GM12878 (cell line): ENCODE measurements around the gene GDPD2. TPM values are rescaled to one million over a fixed set of nuclear protein-coding genes. Genes with fewer than 3 reads are reported as not detected.

Experiments
- ATAC-seq: fragments of 200-7000 bp; cut with Tn5 transposase; 3 replicates; pipeline ENCODE4 v1.9.1; 2020; ENCODE audit warnings: mild to moderate bottlenecking, moderate library complexity
- BruUV-seq: library from RNA; stranded (reverse); fragments of 400-500 nt; replicated peaks from 2 replicates; lab custom pipeline; 2021; lab: Mats Ljungman, UMichigan
- CTCF ChIA-PET: fragments of 300-600 bp; sonication (Branson Sonifier 250); formaldehyde crosslinking; extraction: SDS; loops from one replicate; lab custom pipeline; 2021; ENCODE audit warnings: inconsistent platforms; lab: Yijun Ruan, JAX
- POLR2A ChIA-PET: fragments of 350-600 bp; formaldehyde crosslinking; extraction: SDS; loops from one replicate; lab custom pipeline; 2021; ENCODE audit warnings: inconsistent platforms; lab: Charles Lee
- RAD21 ChIA-PET: fragments of 300-600 bp; sonication (Branson Sonifier 250); formaldehyde crosslinking; loops from one replicate; lab custom pipeline; 2023; ENCODE audit warnings: antibody characterized with exemption; ENCODE audit not compliant: unreplicated experiment; lab: Charles Lee
- SMC1A ChIA-PET: fragments of 300-600 bp; sonication (Branson Sonifier 250); formaldehyde crosslinking; loops from one replicate; lab custom pipeline; 2023; ENCODE audit not compliant: unreplicated experiment, uncharacterized antibody; lab: Charles Lee
- DNase-seq: peaks from one replicate; pipeline ENCODE4 v3.0.0-alpha.2; 2011; ENCODE audit warnings: low read depth, low spot score
- FAIRE-seq: peaks from 3 replicates; lab custom pipeline; 2011; peaks lifted over from hg19 to GRCh38; lab: Jason Lieb, UNC
- H2AFZ ChIP-seq: 2 replicates; pipeline ENCODE4 v1.6.0; 2011; ENCODE audit warnings: low read depth, low read length, control low read depth; ENCODE audit not compliant: control insufficient read depth
- H3K27ac ChIP-seq: 2 replicates; pipeline ENCODE4 v1.5.1; 2011; ENCODE audit warnings: control low read depth; ENCODE audit not compliant: control insufficient read depth, insufficient read depth
- H3K27me3 ChIP-seq, 2 experiments: replicated peaks in 1 of 2; 2 replicates each; pipeline versions ENCODE4 v1.6.0 to v1.6.1; 2011; ENCODE audit warnings: low read length in 1 of 2; ENCODE audit not compliant: control insufficient read depth in 2 of 2, insufficient read depth in 2 of 2
- H3K36me3 ChIP-seq, 2 experiments: 2 replicates each; pipeline ENCODE4 v1.5.1; 2011; ENCODE audit warnings: low read length in 1 of 2; ENCODE audit not compliant: control insufficient read depth in 2 of 2, insufficient read depth in 2 of 2
- H3K4me1 ChIP-seq: 2 replicates; pipeline ENCODE4 v1.6.1; 2011; ENCODE audit warnings: mild to moderate bottlenecking, low read length, moderate library complexity, mixed read lengths; ENCODE audit not compliant: control insufficient read depth, insufficient read depth
- H3K4me2 ChIP-seq: 2 replicates; pipeline ENCODE4 v1.6.0; 2011; ENCODE audit warnings: control low read depth; ENCODE audit not compliant: control insufficient read depth, insufficient read depth
- H3K4me3 ChIP-seq: fragments of 200-600 bp; sonication (generic); 2 replicates; pipeline ENCODE4 v1.5.1; 2016
- H3K79me2 ChIP-seq: 2 replicates; pipeline ENCODE4 v1.6.0; 2011; ENCODE audit warnings: low read length; ENCODE audit not compliant: control insufficient read depth, insufficient read depth
- H3K9ac ChIP-seq: 2 replicates; pipeline ENCODE4 v1.8.0; 2011; ENCODE audit warnings: low read length, control low read depth, mixed read lengths; ENCODE audit not compliant: control insufficient read depth, insufficient read depth
- H3K9me3 ChIP-seq: replicated peaks from 3 replicates; pipeline ENCODE4 v1.5.1; 2011; ENCODE audit warnings: mild to moderate bottlenecking, low read length; ENCODE audit not compliant: control insufficient read depth, insufficient read depth
- H4K20me1 ChIP-seq: 2 replicates; pipeline ENCODE4 v1.6.0; 2011; ENCODE audit not compliant: control insufficient read depth, insufficient read depth
- ATF3 ChIP-seq: IDR thresholded peaks from 2 replicates; pipeline ENCODE4 v1.6.1; 2011; ENCODE audit warnings: low read depth, mild to moderate bottlenecking, low read length, moderate library complexity, borderline replicate concordance; ENCODE audit errors: extremely low read depth
- CBFB ChIP-seq: IDR thresholded peaks from 2 replicates; pipeline ENCODE4 v1.6.1; 2016; ENCODE audit warnings: antibody characterized with exemption, low read depth
- CHD1 ChIP-seq: IDR thresholded peaks from 2 replicates; pipeline ENCODE4 v1.6.1; 2012; ENCODE audit warnings: low read depth, low read length, improper control_type of control experiment
- E4F1 ChIP-seq: fragments of 450-650 bp; IDR thresholded peaks from 2 replicates; pipeline ENCODE4 v1.6.1; 2018; ENCODE audit warnings: borderline replicate concordance, mild to moderate bottlenecking; ENCODE audit not compliant: partially characterized antibody
- ETV6 ChIP-seq, 2 experiments: fragments of 450-650 bp in 1 of 2; IDR thresholded peaks in 1 of 2; conservative IDR thresholded peaks in 1 of 2; 2 replicates each; pipeline ENCODE4 v1.6.1; 2014; ENCODE audit warnings: antibody characterized with exemption in 1 of 2, borderline replicate concordance in 1 of 2, low read depth in 1 of 2, mild to moderate bottlenecking in 1 of 2, moderate library complexity in 1 of 2
- GABPA ChIP-seq: IDR thresholded peaks from 2 replicates; pipeline ENCODE4 v1.6.1; 2014; ENCODE audit warnings: antibody characterized with exemption, low read depth, mild to moderate bottlenecking, inconsistent platforms
- HDGF ChIP-seq: fragments of 450-650 bp; IDR thresholded peaks from 2 replicates; pipeline ENCODE4 v1.6.1; 2016; ENCODE audit warnings: antibody characterized with exemption
- JUNB ChIP-seq: IDR thresholded peaks from 2 replicates; pipeline ENCODE4 v1.6.1; 2016; ENCODE audit warnings: antibody characterized with exemption, mild to moderate bottlenecking
- KDM1A ChIP-seq: fragments of 200-600 bp; sonication (generic); IDR thresholded peaks from 2 replicates; pipeline ENCODE4 v1.6.1; 2016; ENCODE audit warnings: borderline replicate concordance
- MEF2B ChIP-seq: fragments of 450-650 bp; IDR thresholded peaks from 2 replicates; pipeline ENCODE4 v1.6.1; 2018; ENCODE audit warnings: mild to moderate bottlenecking, moderate library complexity; ENCODE audit not compliant: partially characterized antibody, poor library complexity, severe bottlenecking
- MTA2 ChIP-seq: fragments of 450-650 bp; IDR thresholded peaks from 2 replicates; pipeline ENCODE4 v1.6.1; 2016; ENCODE audit warnings: low read depth, mild to moderate bottlenecking, moderate library complexity
- NFYA ChIP-seq: IDR thresholded peaks from 2 replicates; pipeline ENCODE4 v1.6.1; 2011; ENCODE audit warnings: low read depth, mild to moderate bottlenecking, low read length, improper control_type of control experiment, borderline replicate concordance
- PAX5 ChIP-seq: IDR thresholded peaks from 2 replicates; pipeline ENCODE4 v1.6.1; 2011; ENCODE audit warnings: low read depth, low read length, borderline replicate concordance
- SP1 ChIP-seq: IDR thresholded peaks from one replicate; pipeline ENCODE4 v1.6.1; 2011; ENCODE audit warnings: low read depth, low read length
- SRF ChIP-seq, 2 experiments: IDR thresholded peaks; 2 replicates each; pipeline ENCODE4 v1.6.1; 2011; ENCODE audit warnings: low read depth in 2 of 2, low read length in 2 of 2, mild to moderate bottlenecking in 1 of 2, moderate library complexity in 1 of 2
- STAT1 ChIP-seq: fragments of 450-650 bp; conservative IDR thresholded peaks from 2 replicates; pipeline ENCODE4 v1.6.1; 2014; ENCODE audit warnings: antibody characterized with exemption, mild to moderate bottlenecking
- ZNF217 ChIP-seq: fragments of 450-650 bp; IDR thresholded peaks from 2 replicates; pipeline ENCODE4 v1.6.1; 2017; ENCODE audit warnings: antibody characterized with exemption, mild to moderate bottlenecking
- ZNF274 ChIP-seq: IDR thresholded peaks from one replicate; pipeline ENCODE4 v1.8.0; 2011; ENCODE audit not compliant: insufficient read length, insufficient read depth
- ZNF687 ChIP-seq: fragments of 450-650 bp; IDR thresholded peaks from 2 replicates; pipeline ENCODE4 v1.6.1; 2017; ENCODE audit warnings: mild to moderate bottlenecking, moderate library complexity
- WGBS: methylation state at CpG from one replicate; pipeline ENCODE4 v1.1.6; 2016; ENCODE audit warnings: low lambda C conversion rate; ENCODE audit not compliant: insufficient replicate concordance, insufficient coverage; ENCODE audit errors: missing lambda C conversion rate; 5-methylcytosine and 5-hydroxymethylcytosine counted together
- in situ Hi-C: fragments of 300-500 bp; cut with MboI; formaldehyde crosslinking; loops from 9 replicates; pipeline ENCODE4 v1.14.3; 2018; ENCODE audit warnings: mixed read lengths
- intact Hi-C: fragments of 100-400 bp; cut with micrococcal nuclease; formaldehyde crosslinking; loops from one replicate; pipeline ENCODE4 v1.14.2; 2022; ENCODE audit not compliant: unreplicated experiment
- polyA plus RNA-seq, 11 experiments: library from polyadenylated mRNA; depleted of rRNA in 4 of 11; unstranded in 6 of 11; stranded (reverse) in 5 of 11; fragments of >200 nt; fragmentation: Nextera tagmentation in 4 of 11; fragmentation: Illumina TruSeq in 1 of 11; extraction: Ambion mirVana in 4 of 11; extraction: Trizol in 1 of 11; gene quantifications; 1 replicate in 1 of 11; 2 replicates in 10 of 11; pipeline versions ENCODE4 v1.2.1 to v1.2.3, GENCODE V29; 2011 to 2016; ENCODE audit warnings: inconsistent platforms in 2 of 11, missing spikeins in 2 of 11, low read depth in 1 of 11
- total RNA-seq, 4 experiments: library from RNA; depleted of rRNA in 3 of 4; stranded (reverse); fragments of >200 nt in 3 of 4; fragmentation: Illumina TruSeq in 1 of 4; extraction: Trizol in 1 of 4; gene quantifications; 2 replicates each; pipeline versions ENCODE4 v1.2.1 to v1.2.3, GENCODE V29; 2013 to 2021

GDPD2 gene
- total and polyA plus RNA-seq, 10 of the 15 experiments (the other 5 are each of a cell fraction or from before 2014, with no cell fraction given): 0.04 to 0.11 (median 0.09) TPM; not detected in 7

- no peak for TF ChIP-seq MTA2
- no peak for TF ChIP-seq CHD1
- TF ChIP-seq SP1: no peak
- no peak for TF ChIP-seq STAT1
- no peak for TF ChIP-seq ZNF687
- no peak for TF ChIP-seq KDM1A
- TF ChIP-seq JUNB: no peak
- no peak for TF ChIP-seq ATF3
- no peak for TF ChIP-seq NFYA
- no peak for TF ChIP-seq ETV6 (conservative IDR thresholded peaks at IDR 0.05 in 1 of 2, IDR thresholded peaks at IDR 0.05 in 1 of 2; ENCODE audit: borderline replicate concordance in 1 of 2, low read depth in 1 of 2)
- no peak for TF ChIP-seq GABPA
- no peak for TF ChIP-seq SRF (IDR thresholded peaks at IDR 0.05; ENCODE audit: low read depth in 2 of 2, low read length in 2 of 2)
- no peak for TF ChIP-seq PAX5
- TF ChIP-seq ZNF274: no peak
- TF ChIP-seq ZNF217: no peak
- TF ChIP-seq E4F1: no peak
- TF ChIP-seq HDGF: no peak
- TF ChIP-seq MEF2B: no peak
- TF ChIP-seq CBFB: no peak
- H3K36me3 ChIP-seq: no peaks in the 10 kb centered on the region
- H3K4me1 ChIP-seq: peaks cover 15% of the 10 kb centered on the region
- H2AFZ ChIP-seq: no peak overlapping the region
- no peak overlapping the region for H3K4me3 ChIP-seq
- ChIA-PET RAD21 (no interaction called here), POLR2A (no interaction called here), CTCF (no interaction called here), SMC1A (interaction anchor here (0.7 kb wide), 1 partner anchor 8 kb away, joined by 4 read pairs; no protein-coding TSS in a partner anchor)
- no peaks in the 10 kb centered on the region for H3K9me3 ChIP-seq
- FAIRE-seq (no peak), ATAC-seq (no peak), DNase-seq (no peak)
- BruUV-seq: no TSS peak
- in situ Hi-C loops (loop anchor here (25.0 kb wide), 1 partner anchor 400 kb away; the partner anchor contains the start of gene AWAT2), intact Hi-C loops (loop anchor here (5.0 kb wide), 1 partner anchor 115 kb away; no protein-coding TSS in a partner anchor)
- no peak overlapping the region for H3K27ac ChIP-seq
- H3K27me3 ChIP-seq: no peaks in the 10 kb centered on the region
- H3K4me2 ChIP-seq: peak overlapping the region; percentile 22; the same call in 1 of the 2 replicates
- no peaks in the 10 kb centered on the region for H3K79me2 ChIP-seq
- WGBS: 28% methylated on average over 2 of the region's 2 CpGs
- no peak overlapping the region for H3K9ac ChIP-seq
- H4K20me1 ChIP-seq: no peaks in the 10 kb centered on the region
Measured at GRCh38 chrX:70437011-70437410, 13.9 kb downstream of the GDPD2 start.
